A673 (cell line): Measurements from ENCODE around the gene NECAB2.

Experiments
- EZH2 ChIP-seq: fragments of 200-600 bp; sonication (generic); IDR thresholded peaks from 2 replicates; pipeline ENCODE4 v1.6.1; 2017; ENCODE audit warnings: borderline replicate concordance, low read depth, mild to moderate bottlenecking, mixed read lengths, antibody characterized with exemption, low read length; ENCODE audit not compliant: poor library complexity, severe bottlenecking
- TF ChIP-seq, protein P1 (sequence below): fragments of 300-800, 200-600 bp; sonication (generic); conservative IDR thresholded peaks from 2 replicates; pipeline ENCODE4 v1.5.1; 2017; ENCODE audit warnings: low read depth, mild to moderate bottlenecking, antibody characterized with exemption, low read length, moderate library complexity, mixed read lengths

DNA sequence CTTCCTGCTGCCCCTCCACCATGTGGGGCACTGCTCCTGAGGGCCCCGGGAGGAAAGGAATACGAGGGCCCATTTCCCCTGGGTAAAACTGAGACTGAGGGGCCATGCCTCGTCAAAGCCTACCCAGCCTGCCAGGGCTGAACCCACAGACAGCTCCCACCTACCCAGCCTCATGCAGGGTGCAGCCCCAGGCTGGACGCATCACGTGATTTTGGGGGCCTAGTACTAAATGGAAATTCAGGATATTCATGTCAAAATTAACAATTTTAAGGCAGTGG, 18.4 kb upstream of the NECAB2 start:
- TF ChIP-seq EZH2, result no peak
- TF ChIP-seq, protein P1, sequence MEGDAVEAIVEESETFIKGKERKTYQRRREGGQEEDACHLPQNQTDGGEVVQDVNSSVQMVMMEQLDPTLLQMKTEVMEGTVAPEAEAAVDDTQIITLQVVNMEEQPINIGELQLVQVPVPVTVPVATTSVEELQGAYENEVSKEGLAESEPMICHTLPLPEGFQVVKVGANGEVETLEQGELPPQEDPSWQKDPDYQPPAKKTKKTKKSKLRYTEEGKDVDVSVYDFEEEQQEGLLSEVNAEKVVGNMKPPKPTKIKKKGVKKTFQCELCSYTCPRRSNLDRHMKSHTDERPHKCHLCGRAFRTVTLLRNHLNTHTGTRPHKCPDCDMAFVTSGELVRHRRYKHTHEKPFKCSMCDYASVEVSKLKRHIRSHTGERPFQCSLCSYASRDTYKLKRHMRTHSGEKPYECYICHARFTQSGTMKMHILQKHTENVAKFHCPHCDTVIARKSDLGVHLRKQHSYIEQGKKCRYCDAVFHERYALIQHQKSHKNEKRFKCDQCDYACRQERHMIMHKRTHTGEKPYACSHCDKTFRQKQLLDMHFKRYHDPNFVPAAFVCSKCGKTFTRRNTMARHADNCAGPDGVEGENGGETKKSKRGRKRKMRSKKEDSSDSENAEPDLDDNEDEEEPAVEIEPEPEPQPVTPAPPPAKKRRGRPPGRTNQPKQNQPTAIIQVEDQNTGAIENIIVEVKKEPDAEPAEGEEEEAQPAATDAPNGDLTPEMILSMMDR, result no peak
